GM21526 (cell line): Measurements from ENCODE around the gene ART1.
"Not testable (repeated sequence)": the region's sequence is repeated elsewhere in the genome, so short reads cannot be mapped to it uniquely, and the experiment has no call there.

Source experiments
- ATAC-seq: cut with Tn5 transposase; IDR thresholded peaks from one replicate; pipeline ENCODE4 v1.9.1; 2021; ENCODE audit warnings: moderate library complexity; ENCODE audit not compliant: unreplicated experiment, low FRiP score

ART1 gene

GRCh38 chr11:3644817-3645235 is at the start of gene ART1:
Gene ART1, plus strand, starts transcription at chr11:3645128. Its CDS starts 14,086 bp downstream, at chr11:3659214.
- ATAC-seq: no peak

GRCh38 chr11:3597743-3598142 is 47.2 kb upstream of the ART1 start:
- ATAC-seq: not testable (repeated sequence)

- not testable (repeated sequence) for ATAC-seq
These were observed 44.7 kb upstream of the ART1 start for GRCh38 chr11:3600201-3600600.

- ATAC-seq: no peak
These were observed 40.8 kb upstream of the ART1 start for GRCh38 chr11:3604167-3604566.

GRCh38 chr11:3605283-3605662 is 39.7 kb upstream of the ART1 start:
- ATAC-seq: no peak

GRCh38 chr11:3605771-3606203 is 39.1 kb upstream of the ART1 start:
- no peak for ATAC-seq

GRCh38 chr11:3609416-3610265 is 35.3 kb upstream of the ART1 start:
- no peak for ATAC-seq

- ATAC-seq: no peak
These were observed 34.1 kb upstream of the ART1 start for GRCh38 chr11:3610846-3611245.

GRCh38 chr11:3611976-3612678 is 32.8 kb upstream of the ART1 start:
- ATAC-seq: no peak

GRCh38 chr11:3613998-3614741 is 30.8 kb upstream of the ART1 start:
- no peak for ATAC-seq

- ATAC-seq: no peak
These were observed 30.2 kb upstream of the ART1 start for GRCh38 chr11:3614742-3615171.

GRCh38 chr11:3615998-3616397 is 28.9 kb upstream of the ART1 start:
- no peak for ATAC-seq

- no peak for ATAC-seq
These were observed 28.0 kb upstream of the ART1 start for GRCh38 chr11:3616721-3617460.

- no peak for ATAC-seq
These were observed 26.9 kb upstream of the ART1 start for GRCh38 chr11:3617990-3618389.

GRCh38 chr11:3622521-3622920 is 22.4 kb upstream of the ART1 start:
- ATAC-seq: no peak

- no peak for ATAC-seq
These were observed 21.8 kb upstream of the ART1 start for GRCh38 chr11:3623121-3623520.

GRCh38 chr11:3623767-3624458 is 21.0 kb upstream of the ART1 start:
- no peak for ATAC-seq

GRCh38 chr11:3626250-3626960 is 18.5 kb upstream of the ART1 start:
- no peak for ATAC-seq

GRCh38 chr11:3627291-3627690 is 17.6 kb upstream of the ART1 start:
- no peak for ATAC-seq
